ENCODE measurements around the gene CPXM1.

GRCh38 chr20:2840967-2841531, 40.6 kb upstream of the CPXM1 start:
- TF ChIP-seq CTCF (IDR thresholded peaks at IDR 0.05) = no peak
- no peak for TF ChIP-seq POLR2A (IDR thresholded peaks at IDR 0.05)

All from prostate gland (tissue), 2 donors.